GM18907 (cell line): ENCODE measurements around the gene ST6GALNAC1.

Source experiments
- ATAC-seq: cut with Tn5 transposase; IDR thresholded peaks from one replicate; pipeline ENCODE4 v1.9.1; 2021; ENCODE audit warnings: mild to moderate bottlenecking, moderate library complexity; ENCODE audit not compliant: unreplicated experiment

Gene ST6GALNAC1

GRCh38 chr17:76581515-76581914 lies 62.0 kb downstream of the ST6GALNAC1 start:
- ATAC-seq: no peak

- ATAC-seq: no peak
These were observed 64.3 kb downstream of the ST6GALNAC1 start for GRCh38 chr17:76579281-76579680.

DNA sequence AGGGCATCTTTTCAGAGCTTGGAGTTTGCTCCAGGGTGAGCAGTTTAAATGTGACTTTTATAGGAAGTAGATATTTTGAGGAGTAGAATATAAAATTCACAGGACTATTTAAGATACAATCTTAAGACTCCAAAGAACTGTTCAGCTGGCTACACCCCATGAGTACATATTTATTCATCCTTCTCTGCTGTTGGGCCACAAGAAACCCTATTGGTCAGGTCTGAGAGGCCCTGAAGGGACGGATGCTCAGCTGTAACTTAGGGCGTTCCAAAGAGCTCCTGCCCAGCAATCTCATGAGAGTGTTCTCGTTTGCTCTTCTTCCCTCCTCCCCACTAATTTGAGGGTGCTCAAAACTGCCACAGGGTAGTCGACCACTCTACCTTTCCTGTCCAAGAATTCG lies 65.2 kb downstream of the ST6GALNAC1 start:
- ATAC-seq: no peak

- ATAC-seq: no peak
These were observed 65.7 kb downstream of the ST6GALNAC1 start for GRCh38 chr17:76577876-76578275.

DNA sequence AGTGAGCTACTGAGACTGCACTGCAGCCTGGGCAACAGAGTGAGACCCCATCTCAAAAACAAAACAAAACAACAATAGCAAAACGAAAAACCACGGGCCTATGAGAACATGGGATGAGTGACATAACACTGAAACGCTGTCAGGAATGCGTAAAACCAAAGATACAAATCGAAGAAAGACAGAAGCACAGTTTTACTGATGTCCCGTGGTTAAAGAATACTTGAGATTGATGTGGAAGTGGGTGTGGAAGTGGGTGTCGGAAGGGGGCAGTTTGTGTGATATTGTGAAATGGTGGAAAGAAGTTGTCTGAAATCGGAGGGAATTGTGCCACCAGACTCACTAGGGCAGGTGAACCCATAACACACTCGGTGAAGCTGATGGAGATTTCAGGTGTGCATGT lies 67.4 kb downstream of the ST6GALNAC1 start:
- no peak for ATAC-seq

GRCh38 chr17:76575570-76575969 lies 68.0 kb downstream of the ST6GALNAC1 start:
- no peak for ATAC-seq
